Tibial artery (tissue), 4 donors: Measurements from ENCODE around the gene PLEKHN1.

ENCODE experiments used
- DNase-seq, 2 donors: peaks; one replicate each; pipeline ENCODE4 v3.0.0-alpha.2; 2019
- H3K27ac ChIP-seq, 2 donors: fragments of 200-600 bp; sonication (generic) in 1 of 2; 1 replicate in 1 of 2; 2 replicates in 1 of 2; pipeline ENCODE4 v1.5.1; 2018 to 2019; ENCODE audit warnings: mild to moderate bottlenecking in 1 of 2
- H3K27me3 ChIP-seq, 2 donors: fragments of 200-600 bp; sonication (generic) in 1 of 2; one replicate each; pipeline versions ENCODE4 v1.5.1 to v1.6.0; 2016 to 2019
- H3K36me3 ChIP-seq, 3 donors: fragments of 200-600 bp; sonication (generic) in 2 of 3; one replicate each; pipeline ENCODE4 v1.5.1; 2016 to 2019; ENCODE audit warnings: mild to moderate bottlenecking in 2 of 3
- H3K4me1 ChIP-seq, 4 donors: fragments of 200-600 bp; sonication (generic) in 2 of 4; 1 replicate in 3 of 4; 2 replicates in 1 of 4; pipeline ENCODE4 v1.5.1; 2016 to 2019
- H3K4me3 ChIP-seq, 2 donors: fragments of 200-600 bp; sonication (generic) in 1 of 2; 1 replicate in 1 of 2; 2 replicates in 1 of 2; pipeline ENCODE4 v1.5.1; 2018 to 2019; ENCODE audit warnings: mild to moderate bottlenecking in 2 of 2
- H3K9me3 ChIP-seq, 3 donors: fragments of 200-600 bp; sonication (generic) in 1 of 3; one replicate each; pipeline ENCODE4 v1.5.1; 2016 to 2019
- CTCF ChIP-seq, 2 experiments: fragments of 200-600 bp in 1 of 2; fragments of 450-650 bp in 1 of 2; IDR thresholded peaks; one replicate each; pipeline ENCODE4 v1.5.1; 2017 to 2019; ENCODE audit warnings: antibody characterized with exemption in 2 of 2, mild to moderate bottlenecking in 1 of 2, moderate library complexity in 1 of 2
- intact Hi-C: fragments of 100-400 bp; cut with DNase I; formaldehyde crosslinking; loops from one replicate; pipeline ENCODE4 v1.15.0; 2023; ENCODE audit warnings: low total_unique reads

Gene PLEKHN1

GRCh38 chr1:953524-954320 lies 12.6 kb upstream of the PLEKHN1 start:
- intact Hi-C loops = no loop called here
- Histone ChIP-seq H3K27ac (no peak overlapping the region), H3K4me3 (no peak overlapping the region), H3K4me1 (peaks cover 0 to 19% (median 13%) of the 10 kb centered on the region in 4 donors), H3K9me3 (no peaks in the 10 kb centered on the region), H3K36me3 (peaks cover 57 to 87% (median 81%) of the 10 kb centered on the region in 3 donors), H3K27me3 (no peaks in the 10 kb centered on the region)
- TF ChIP-seq CTCF (IDR thresholded peaks at IDR 0.05) = no peak
- DNase-seq = no peak

DNA sequence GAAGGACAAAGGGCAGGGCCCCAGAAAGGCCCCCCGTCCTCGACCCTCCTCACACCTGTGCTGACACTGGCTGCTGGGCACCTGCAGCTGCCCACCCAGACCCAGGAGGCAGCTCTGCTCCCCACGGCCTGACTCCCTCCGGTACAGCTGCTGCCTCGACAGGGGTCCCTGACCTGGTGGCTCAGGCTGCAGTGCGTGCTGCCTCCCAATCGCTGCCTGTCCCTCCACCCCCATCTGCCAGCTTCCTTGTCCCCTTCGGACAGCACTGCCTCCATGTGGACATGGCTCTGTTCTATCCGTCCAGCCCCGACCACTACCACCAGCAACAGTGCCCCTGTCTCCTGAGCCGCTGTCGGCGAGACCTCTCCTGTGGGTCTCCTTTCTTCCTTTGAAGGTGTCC lies 11.4 kb upstream of the PLEKHN1 start:
- peaks cover 0 to 27% (median 20%) of the 10 kb centered on the region in 4 donors for H3K4me1 ChIP-seq
- no peak overlapping the region for H3K27ac ChIP-seq
- intact Hi-C loops = no loop called here
- DNase-seq = no peak
- no peaks in the 10 kb centered on the region for H3K9me3 ChIP-seq
- H3K4me3 ChIP-seq = no peak overlapping the region
- no peak for TF ChIP-seq CTCF (IDR thresholded peaks at IDR 0.05)
- H3K27me3 ChIP-seq = no peaks in the 10 kb centered on the region
- peaks cover 49 to 75% (median 71%) of the 10 kb centered on the region in 3 donors for H3K36me3 ChIP-seq

GRCh38 chr1:955474-955873 lies 10.8 kb upstream of the PLEKHN1 start:
- Histone ChIP-seq H3K27me3 (no peaks in the 10 kb centered on the region), H3K4me1 (peaks cover 0 to 31% (median 25%) of the 10 kb centered on the region in 4 donors), H3K4me3 (no peak overlapping the region), H3K9me3 (no peaks in the 10 kb centered on the region), H3K36me3 (peaks cover 49 to 69% (median 66%) of the 10 kb centered on the region in 3 donors), H3K27ac (no peak overlapping the region)
- intact Hi-C loops = no loop called here
- no peak for TF ChIP-seq CTCF (IDR thresholded peaks at IDR 0.05)
- no peak for DNase-seq

- peaks cover 46 to 58% (median 54%) of the 10 kb centered on the region in 3 donors for H3K36me3 ChIP-seq
- no peak for DNase-seq
- intact Hi-C loops = no loop called here
- H3K4me3 ChIP-seq = no peak overlapping the region
- no peaks in the 10 kb centered on the region for H3K27me3 ChIP-seq
- H3K27ac ChIP-seq = no peak overlapping the region
- H3K4me1 ChIP-seq = peaks cover 0 to 40% (median 31%) of the 10 kb centered on the region in 4 donors
- TF ChIP-seq CTCF (IDR thresholded peaks at IDR 0.05) = no peak
- H3K9me3 ChIP-seq = no peaks in the 10 kb centered on the region
These were observed 9.6 kb upstream of the PLEKHN1 start for GRCh38 chr1:956636-957035.

- Histone ChIP-seq H3K27ac (peak within 1 kb of the TSS; percentile 72 to 75), H3K4me1 (peaks cover 0 to 40% (median 31%) of the 10 kb centered on the region in 4 donors), H3K4me3 (peak within 1 kb of the TSS; percentile 98 to 100), H3K9me3 (no peaks in the 10 kb centered on the region), H3K27me3 (no peaks in the 10 kb centered on the region), H3K36me3 (peaks cover 22 to 53% (median 30%) of the 10 kb centered on the region in 3 donors)
- no peak for TF ChIP-seq CTCF (IDR thresholded peaks at IDR 0.05)
- DNase-seq = peak; percentile 89 to 97
- intact Hi-C loops = no loop called here
These were observed 7.2 kb upstream of the PLEKHN1 start, which contains the start of gene NOC2L for GRCh38 chr1:958823-959730. Gene NOC2L (minus strand): TSS chr1:959256. CDS start chr1:959240, 16 bp downstream.
